Esophagus mucosa (tissue), 1 donor: Measurements from ENCODE around the gene TMEM150C. TPM values are rescaled to one million over a fixed set of nuclear protein-coding genes. Genes with fewer than 3 reads are reported as not detected.

Experiments used
- ATAC-seq: fragments of 200-7000 bp; cut with Tn5 transposase; one replicate; pipeline ENCODE4 v1.9.1; 2020
- total RNA-seq: library from RNA; stranded (reverse); gene quantifications from one replicate; pipeline ENCODE4 v1.2.4, GENCODE V29; 2023
- donor health status: DM: yes; HTN: yes; CAD: no.

The TMEM150C gene
- total RNA-seq, result 0.80 TPM

- peak; percentile 44 for ATAC-seq
Measured at GRCh38 chr4:82561786-82562563, at the start of gene TMEM150C. Gene TMEM150C (minus strand): TSS chr4:82561988. CDS start chr4:82504657, 57,331 bp downstream.

- no peak for ATAC-seq
Measured at GRCh38 chr4:82611527-82611926, 49.7 kb upstream of the TMEM150C start.

GRCh38 chr4:82610041-82610440, 48.3 kb upstream of the TMEM150C start:
- ATAC-seq, result no peak

- ATAC-seq, result no peak
Measured at GRCh38 chr4:82606622-82607021, 44.8 kb upstream of the TMEM150C start.

GRCh38 chr4:82604522-82604921, 42.7 kb upstream of the TMEM150C start:
- ATAC-seq, result no peak

- no peak for ATAC-seq
Measured at GRCh38 chr4:82601242-82602015, 39.6 kb upstream of the TMEM150C start.

GRCh38 chr4:82599336-82599735, 37.5 kb upstream of the TMEM150C start:
- no peak for ATAC-seq

- ATAC-seq, result no peak
Measured at GRCh38 chr4:82594456-82594855, 32.7 kb upstream of the TMEM150C start.

- no peak for ATAC-seq
Measured at GRCh38 chr4:82593411-82593810, 31.6 kb upstream of the TMEM150C start.

GRCh38 chr4:82592639-82593038, 30.9 kb upstream of the TMEM150C start:
- no peak for ATAC-seq

GRCh38 chr4:82591592-82591991, 29.8 kb upstream of the TMEM150C start:
- ATAC-seq, result no peak

- no peak for ATAC-seq
Measured at GRCh38 chr4:82589756-82590155, 28.0 kb upstream of the TMEM150C start.

GRCh38 chr4:82588771-82589270, 27.0 kb upstream of the TMEM150C start:
- no peak for ATAC-seq

- no peak for ATAC-seq
Measured at GRCh38 chr4:82587826-82588540, 26.2 kb upstream of the TMEM150C start.

- no peak for ATAC-seq
Measured at GRCh38 chr4:82585690-82586435, 24.1 kb upstream of the TMEM150C start.

GRCh38 chr4:82584931-82585330, 23.1 kb upstream of the TMEM150C start:
- ATAC-seq, result no peak

GRCh38 chr4:82583897-82584587, 22.3 kb upstream of the TMEM150C start:
- ATAC-seq, result no peak

- ATAC-seq, result no peak
Measured at GRCh38 chr4:82579932-82580331, 18.1 kb upstream of the TMEM150C start.

GRCh38 chr4:82578935-82579334, 17.1 kb upstream of the TMEM150C start:
- ATAC-seq, result no peak

- no peak for ATAC-seq
Measured at GRCh38 chr4:82577451-82577850, 15.7 kb upstream of the TMEM150C start.

- no peak for ATAC-seq
Measured at GRCh38 chr4:82569727-82570126, 7.9 kb upstream of the TMEM150C start.

- no peak for ATAC-seq
Measured at GRCh38 chr4:82569076-82569475, 7.3 kb upstream of the TMEM150C start.
